Panc1 (cell line): Measurements from ENCODE around the gene PPP2R1B.

ENCODE experiments used
- CTCF ChIP-seq: fragments of 450-650 bp; IDR thresholded peaks from 2 replicates; pipeline ENCODE4 v1.5.1; 2017; ENCODE audit warnings: mild to moderate bottlenecking
- POLR2AphosphoS5 ChIP-seq: IDR thresholded peaks from 2 replicates; pipeline ENCODE4 v1.6.1; 2012; ENCODE audit warnings: mild to moderate bottlenecking, low read depth, low read length, moderate library complexity
- TCF7L2 ChIP-seq: IDR thresholded peaks from 2 replicates; pipeline ENCODE4 v1.6.1; 2011; ENCODE audit warnings: mild to moderate bottlenecking, low read depth, low read length, inconsistent platforms

- TF ChIP-seq CTCF: no peak
- no peak for TF ChIP-seq TCF7L2
- TF ChIP-seq POLR2AphosphoS5: no peak
Observed at GRCh38 chr11:111776398-111777093, 10.4 kb upstream of the PPP2R1B start.
